Measurements from ENCODE around the gene LRMDA.

Gene LRMDA

DNA sequence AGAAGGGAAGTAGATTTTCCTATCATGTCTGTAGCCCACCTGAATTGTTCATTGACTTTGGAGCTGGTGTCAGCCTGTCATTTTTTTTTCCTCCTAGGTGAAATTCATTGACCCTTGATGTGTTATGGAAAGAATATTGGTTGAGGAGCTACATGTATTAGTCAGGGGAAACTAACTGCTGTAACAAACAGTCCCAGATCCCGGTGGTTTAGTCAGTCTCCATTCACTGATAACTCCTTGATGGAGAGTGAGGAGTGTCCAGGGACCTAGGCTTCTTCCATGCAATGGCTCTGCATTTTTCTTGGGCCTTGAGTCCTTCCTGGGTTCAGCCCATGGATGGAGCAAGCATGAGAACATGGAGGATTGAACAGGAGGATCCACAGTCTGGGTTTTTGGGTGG, 643.2 kb downstream of the LRMDA start:
- no peak for DNase-seq

DNA sequence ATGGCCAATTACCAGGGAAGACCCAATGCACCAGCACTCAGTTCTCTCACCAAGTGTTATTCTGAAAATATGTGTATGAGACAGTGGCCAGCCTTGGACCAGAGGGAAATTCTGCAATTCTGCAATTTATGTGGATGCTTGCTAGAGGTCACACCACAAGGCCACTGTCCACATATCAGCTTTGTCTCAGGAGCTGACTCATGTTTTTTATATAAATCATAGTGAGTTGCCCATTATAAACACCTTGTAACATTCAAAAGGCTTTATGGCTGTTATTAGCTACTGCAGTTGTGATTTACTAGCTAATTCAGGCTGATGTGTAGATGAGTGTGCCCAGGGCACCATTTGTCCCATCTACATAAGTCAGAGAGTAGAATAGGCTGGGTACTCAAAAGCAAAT, 649.0 kb downstream of the LRMDA start:
- no peak for DNase-seq

DNA sequence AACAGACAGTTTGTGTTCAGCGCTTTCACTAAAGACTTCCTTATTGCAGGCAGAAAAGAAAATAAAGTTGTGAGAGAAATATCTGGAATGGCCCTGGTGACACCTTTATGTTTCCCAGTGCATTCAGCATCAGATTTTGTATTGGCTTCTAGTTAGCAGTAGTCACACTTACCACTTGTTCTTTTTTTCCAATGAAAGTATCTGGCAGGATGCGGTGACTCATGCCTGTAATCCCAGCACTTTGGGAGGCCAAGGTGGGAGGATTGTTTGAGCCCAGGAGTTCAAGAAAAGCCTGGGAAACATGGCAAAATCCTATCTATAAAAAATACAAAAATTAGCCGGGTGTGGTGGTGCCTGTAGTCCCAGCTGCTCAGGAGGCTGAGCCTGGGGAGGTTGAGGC, 649.6 kb downstream of the LRMDA start:
- DNase-seq: no peak

DNA sequence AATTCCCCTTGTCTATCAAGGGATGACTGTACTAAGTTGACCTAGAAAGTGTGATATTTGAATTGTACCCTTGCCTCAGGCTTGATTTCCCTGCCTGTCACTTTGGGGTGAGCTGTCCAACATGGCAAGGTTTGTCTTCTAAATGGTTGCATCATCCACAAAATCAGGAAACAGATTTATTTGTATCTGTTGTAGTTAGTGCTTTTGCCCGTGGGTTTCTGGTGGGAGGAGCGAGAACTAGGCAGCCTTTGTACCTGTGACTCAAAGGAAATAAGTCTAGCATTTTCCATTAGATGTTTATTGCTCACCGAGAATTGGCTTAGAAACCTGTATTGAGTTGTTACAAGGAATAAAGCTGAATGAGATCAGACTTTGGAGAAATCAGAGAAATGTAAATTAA, 650.8 kb downstream of the LRMDA start:
- no peak for DNase-seq

DNA sequence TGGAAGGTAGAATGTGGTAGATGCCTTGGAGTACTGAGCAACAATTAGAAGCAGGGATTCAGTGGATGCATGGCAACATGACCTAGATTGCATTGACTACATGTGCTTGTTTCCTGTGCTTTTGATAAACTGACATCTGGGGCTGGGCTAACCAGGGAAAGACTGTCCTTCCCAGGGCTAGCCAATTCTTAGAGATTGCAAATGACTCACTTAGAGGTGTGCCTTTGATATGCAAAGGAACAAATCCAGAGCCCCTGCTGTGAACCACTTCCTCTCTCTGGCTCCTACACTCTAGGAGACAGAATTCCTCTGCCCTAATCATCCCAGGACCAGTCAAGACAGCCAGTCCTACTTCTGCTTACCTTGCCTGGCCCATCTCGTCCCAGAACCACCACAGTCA, 651.5 kb downstream of the LRMDA start:
- no peak for DNase-seq

DNA sequence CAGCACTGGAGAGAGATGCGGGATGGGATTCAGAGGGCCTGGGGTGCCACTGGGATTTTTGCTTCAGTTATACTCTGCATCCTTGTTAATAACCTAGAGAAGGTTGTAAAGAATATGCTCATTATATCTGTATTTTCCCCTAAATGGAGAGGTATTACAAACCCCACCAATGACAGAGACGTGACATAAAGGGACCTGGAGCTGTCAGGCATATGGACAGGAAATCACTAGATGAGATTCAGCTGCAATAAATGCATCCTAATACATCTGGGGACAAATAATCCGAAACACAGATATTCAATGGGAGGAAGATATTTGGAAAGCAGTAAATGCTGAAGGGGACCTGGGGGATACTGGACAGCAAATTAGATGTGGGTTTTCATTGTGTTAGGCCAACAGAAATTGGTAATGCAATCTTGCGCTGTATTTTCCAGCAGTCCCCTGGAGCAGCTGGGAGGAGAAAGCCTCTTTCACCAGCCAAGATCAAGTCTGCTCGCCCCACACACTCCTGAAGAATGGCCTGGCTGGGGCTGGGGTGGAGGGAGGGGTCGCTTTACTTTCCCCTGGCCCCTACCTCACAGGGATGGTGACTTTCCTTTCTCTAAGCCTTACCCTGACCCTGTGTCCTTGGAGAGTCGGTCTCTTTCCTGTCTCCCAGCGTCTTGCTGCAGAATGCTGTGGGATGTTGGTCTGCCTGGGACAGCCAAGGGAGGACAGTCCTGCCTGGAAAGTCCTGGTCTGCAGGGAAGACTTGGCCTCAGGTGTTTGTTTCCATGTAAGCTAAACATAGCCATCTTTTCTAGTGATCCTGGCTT, 653.8 kb downstream of the LRMDA start:
- no peak for DNase-seq

DNA sequence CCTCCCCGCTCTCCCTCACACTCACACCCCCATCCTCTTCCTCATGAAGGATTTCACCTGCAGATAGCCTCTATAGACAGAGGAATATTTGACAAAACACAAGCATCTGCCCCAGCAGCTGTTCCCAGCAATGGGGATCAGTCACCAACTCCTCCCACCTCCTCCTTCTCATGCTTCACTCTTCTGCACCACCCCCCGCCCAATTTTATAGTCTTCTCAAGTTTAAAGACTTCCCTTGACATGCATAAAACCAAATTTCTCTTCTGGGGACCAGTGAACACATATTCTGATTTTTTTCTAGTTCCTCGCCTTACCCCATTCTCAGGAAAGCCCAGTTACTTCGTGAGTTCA, 654.4 kb downstream of the LRMDA start:
- DNase-seq: no peak

DNA sequence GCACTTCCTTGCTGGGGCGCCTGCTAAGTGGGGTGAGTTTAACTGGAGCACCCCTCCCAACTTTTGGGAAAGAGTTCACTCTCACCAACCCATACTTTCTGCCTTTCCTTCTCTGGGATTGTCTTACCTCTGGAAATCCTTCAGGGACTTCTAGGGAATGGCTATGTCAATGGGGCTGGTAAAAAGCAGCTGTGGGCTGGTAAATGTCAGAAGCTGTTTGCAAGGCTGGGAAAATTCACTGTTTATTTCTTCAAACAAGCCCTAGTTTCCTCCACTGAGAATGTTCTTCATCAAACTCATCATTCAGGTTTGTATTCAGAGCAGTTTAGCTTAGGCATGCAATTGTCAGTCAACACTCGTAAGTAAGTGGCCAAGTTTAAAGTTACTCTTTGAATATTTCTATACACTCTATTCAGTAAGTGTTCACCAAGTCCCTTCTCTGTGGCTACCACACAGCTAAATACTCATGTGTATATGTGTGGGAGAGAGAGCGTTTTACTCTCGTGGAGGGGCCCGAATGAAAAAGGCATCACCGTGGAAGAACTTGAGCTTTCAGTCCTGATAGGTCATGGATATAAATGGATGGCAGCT, 654.8 kb downstream of the LRMDA start:
- no peak for DNase-seq

DNA sequence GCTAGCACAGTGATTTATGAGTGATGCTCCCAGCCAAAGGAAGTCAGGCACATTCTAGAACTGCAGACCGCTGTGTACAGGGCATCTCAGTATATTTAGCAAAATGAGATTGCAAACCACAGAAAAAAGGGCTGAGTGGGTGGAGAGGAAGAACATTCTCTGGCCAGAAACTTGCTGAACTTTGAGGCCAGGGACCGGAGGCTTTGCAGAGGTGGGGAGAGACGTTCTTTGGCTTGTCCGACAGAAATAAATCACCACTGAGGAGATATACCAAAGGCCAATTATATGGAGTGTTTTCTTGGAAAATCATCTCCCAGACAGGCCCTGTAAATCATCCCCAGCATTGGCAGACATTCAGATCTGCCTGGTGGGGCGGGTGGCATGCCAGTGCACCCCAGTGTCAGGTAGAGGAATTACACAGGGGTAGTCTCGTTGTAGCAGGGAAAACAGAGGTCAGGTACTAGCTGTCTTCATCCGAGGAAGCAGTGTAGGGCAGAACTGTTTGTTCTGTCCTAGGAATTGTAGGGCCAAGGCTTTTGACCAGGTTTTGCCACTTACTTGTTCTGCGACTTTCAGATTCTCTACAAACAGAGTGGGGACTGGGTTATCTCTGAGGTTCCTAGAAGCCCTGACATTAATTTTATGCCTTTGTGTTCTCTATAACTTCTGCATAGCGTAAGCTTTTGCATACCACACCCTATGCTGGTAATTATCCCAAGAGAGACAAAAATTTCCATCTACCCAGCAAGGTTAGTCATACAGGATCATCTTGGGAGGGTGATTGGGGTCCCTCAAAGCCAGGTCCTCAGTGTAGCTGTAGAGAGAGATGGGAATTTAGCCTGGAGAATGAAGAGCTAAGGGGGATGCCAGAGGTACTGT, 655.6 kb downstream of the LRMDA start:
- DNase-seq: no peak

DNA sequence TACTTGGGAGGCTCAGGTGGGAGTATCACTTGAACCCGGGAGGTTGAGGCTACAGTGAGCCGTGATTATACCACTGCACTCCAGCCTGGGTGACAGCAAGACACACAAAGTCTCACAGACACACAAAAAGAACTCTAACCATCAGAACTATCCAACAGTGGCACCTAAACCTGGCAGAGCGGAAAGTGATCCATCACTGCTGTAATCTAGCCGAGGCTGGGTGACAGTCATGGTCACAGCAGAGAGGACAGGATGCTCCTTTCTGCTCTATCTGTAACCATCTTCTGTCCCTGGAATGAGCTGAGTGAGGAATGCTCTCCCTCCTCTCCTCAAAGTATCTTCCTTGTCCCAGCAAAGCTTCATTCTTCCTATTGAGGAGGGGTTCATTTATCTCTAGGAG, 656.6 kb downstream of the LRMDA start:
- no peak for DNase-seq

DNA sequence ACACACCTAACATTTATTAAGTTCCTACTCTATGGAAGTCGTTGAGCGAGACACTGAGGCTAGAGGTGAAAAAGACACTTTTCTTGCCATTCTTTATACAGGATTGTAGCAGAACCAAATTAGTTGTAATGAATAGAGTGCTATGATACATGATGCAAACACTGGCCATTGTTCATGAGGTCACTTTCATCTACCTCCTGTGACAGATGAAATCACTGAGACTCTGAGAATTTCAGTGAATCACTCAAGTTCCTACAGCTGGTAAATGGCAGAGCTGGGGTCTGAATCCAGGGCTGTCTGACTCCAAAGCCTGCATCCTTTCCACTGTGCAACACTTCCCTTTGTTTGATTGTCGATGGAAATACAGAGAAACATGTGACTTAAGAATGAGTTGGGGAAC, 657.6 kb downstream of the LRMDA start:
- DNase-seq: no peak

DNA sequence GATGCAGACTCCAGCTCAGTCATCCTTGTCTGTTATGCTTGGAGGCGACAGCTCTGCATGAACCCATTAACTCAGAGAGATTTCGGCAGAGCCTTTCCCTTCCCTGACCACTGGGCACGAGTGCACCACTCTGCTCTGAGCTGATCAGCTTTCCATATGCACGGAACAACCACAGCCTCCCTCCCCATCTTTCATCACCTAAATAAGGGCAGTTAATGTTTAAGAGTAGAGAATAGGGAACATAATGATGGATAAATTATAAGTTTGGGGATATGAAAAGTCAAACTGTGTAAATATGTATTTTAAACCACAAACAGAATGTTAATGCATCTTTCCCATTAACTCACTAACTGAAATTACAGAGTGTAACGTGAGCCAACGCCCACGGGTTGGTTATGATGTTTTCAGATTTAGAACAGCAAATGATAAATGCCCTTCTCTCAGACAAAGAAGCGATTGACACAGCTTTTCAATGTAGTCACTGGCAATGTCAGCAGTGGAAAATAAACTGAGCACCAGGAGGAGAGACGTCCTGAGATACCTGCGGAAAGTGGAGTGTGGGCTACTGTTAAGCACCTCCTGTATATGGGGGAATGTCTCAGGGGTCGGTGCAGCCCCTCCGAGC, 658.2 kb downstream of the LRMDA start:
- no peak for DNase-seq

DNA sequence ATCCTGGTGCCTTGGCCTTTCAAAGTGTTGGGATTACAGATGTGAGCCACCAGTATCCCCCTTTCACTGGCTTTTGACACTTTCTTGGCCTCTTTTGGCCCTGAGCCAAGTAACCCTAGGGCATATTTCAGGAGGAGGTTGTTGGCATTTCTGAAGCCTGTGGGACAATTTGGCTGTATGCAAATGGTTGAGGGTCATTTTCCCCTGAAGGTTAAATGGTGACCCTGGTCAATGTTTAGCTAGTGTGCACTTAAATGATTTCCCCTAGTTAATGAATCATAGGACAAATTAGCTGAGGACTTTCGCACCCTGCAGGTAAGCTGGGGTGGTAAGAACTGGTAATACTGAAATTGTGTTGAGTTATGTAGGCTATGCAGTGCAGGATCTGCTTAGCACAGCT, 660.5 kb downstream of the LRMDA start:
- DNase-seq: no peak

DNA sequence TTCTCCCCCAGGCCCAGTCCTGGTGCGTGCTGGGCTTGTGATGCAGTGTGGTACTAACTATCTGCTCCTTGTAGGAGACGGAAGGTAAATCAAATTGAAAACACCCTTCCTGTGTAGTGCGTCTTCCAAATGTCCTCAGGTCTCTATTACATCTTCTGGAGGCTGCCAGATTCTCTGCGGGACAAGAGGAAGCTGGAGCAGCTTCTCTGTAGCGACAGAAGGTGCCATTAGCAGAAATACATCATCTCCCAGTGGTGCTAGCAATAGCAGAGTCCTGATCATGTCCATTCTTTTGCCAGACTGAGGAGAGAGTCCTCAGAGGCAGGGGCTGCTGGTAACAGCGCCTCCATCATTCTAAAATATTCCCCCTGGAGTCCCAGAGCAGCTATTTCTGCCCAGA, 675.2 kb downstream of the LRMDA start:
- no peak for DNase-seq

DNA sequence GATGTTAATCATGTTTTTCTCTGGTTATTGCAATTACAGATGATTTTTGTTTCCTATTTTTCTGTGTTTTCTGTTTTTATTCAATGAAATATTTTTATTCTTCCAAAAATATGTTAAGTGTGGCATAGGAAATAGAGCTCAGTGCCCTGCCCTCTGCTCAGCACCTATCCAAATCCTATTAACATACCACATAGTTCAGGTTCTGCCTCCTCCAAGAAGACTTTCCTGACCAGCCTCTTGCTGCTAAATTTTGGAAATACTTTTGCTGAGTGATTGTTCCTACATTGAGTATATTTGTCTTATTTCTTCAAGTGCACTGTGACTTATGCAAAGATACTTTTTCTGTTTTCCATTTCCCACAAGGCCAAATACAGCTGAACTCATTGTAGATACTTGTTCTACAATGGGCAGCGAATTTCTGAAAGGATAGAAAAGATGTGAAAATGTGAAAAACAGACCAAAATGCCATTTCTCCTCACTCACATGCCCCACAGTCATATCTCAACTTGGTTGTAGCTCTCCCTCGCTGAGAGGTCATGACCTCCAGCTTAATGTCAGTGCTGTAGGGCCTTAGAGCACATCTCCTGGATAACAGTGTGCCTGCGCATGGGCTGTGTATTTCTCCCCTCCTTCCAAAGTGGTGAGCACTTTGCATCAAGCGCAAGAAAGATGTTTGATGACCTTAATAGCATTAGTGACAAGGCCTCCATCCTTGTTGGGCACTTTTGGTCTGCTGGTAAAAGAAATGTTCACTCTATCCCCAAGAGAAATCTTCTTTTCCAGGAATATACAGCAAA, 677.3 kb downstream of the LRMDA start:
- DNase-seq: no peak

DNA sequence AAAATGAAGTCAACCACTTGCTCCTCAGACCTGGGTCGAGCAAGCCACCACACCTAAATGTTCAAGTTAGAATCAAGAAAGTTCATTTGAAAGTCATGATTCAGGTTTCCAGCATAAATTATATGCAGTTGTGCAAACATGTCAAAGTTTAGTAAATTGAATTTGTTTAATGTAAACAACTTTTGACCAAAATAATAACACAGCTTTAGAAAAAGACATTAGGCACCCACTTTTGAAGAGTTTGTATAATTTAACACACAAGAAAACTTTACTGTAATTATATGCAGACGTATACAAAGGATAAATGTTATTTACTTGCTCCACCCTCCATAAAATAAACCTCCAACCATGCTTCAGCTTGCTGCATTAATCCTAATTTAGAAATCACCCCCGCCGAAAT, 680.0 kb downstream of the LRMDA start:
- DNase-seq: no peak

DNA sequence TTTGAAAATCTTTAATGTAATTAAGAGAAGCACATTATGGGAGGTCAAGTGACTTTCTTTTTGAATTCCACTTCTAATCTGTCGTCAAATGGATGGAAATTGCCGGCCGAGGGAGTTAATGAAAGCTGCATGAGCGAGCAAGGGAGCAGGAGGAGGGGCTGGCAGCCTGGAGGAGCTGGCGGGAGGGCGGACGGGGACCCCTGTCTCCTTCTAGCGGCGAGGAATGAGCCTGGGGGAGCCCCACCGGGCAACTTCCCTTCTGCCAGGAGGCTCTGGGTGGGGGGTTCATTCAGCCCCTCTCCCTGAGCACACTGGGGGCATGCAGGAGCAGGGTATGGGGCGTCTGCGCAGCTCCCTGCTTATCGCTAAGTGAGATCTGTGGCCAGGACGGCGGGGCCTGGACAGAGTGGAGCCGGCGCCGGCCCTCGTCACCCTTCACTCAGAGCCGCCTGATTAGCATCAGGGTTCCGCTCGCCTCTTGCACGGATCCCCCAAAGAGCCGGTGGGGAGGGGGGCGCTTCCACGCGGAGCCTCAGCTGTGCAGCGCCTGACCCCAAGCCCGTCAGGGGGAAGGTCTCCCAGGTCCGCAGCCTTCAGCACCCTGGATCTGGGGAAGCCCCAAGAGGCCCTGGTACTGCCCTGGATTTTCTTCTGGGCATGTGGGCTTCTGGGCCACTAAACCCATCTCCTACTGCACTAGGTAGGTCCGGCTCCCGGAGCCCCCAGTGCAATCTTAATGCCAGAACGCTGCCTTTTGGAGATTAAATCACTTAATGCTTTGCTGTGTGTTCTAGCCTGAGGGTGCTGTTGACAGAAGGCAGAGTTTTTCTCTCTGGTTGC, 680.8 kb downstream of the LRMDA start:
- no peak for DNase-seq

DNA sequence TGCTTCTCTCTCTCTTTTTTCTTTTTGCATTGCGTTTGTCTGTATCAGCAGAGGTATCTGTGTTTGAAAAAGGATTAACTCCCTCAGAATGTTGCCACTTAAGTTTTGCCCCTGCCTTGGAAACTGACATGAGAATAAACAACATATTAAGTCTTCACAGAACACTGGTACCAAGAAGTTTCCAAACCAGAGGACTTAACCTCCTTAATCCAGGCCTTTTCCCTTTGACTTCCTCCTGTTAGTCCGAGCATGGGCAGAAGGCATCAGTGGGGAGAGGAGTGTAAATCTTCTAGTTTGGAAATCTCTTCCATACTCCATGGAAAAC, 681.4 kb downstream of the LRMDA start:
- no peak for DNase-seq

DNA sequence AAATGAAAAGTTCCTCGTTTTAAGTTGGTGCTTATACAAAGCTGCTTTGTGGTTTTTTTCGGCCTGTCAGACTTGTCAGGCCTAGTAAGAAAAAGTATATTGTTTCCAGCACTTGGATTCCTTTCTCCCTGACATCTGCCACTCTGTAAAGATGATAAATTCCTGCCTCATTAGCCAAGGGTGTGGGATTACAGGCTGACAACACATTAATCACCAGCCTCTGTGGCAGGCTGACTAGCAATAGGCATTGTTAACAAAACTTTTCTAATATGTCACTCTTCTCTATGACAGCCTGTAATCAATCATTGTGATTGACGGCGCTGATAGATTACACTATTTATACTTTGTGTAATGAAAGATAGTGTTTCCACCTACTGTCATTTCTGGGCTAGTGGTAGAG, 682.5 kb downstream of the LRMDA start:
- no peak for DNase-seq

DNA sequence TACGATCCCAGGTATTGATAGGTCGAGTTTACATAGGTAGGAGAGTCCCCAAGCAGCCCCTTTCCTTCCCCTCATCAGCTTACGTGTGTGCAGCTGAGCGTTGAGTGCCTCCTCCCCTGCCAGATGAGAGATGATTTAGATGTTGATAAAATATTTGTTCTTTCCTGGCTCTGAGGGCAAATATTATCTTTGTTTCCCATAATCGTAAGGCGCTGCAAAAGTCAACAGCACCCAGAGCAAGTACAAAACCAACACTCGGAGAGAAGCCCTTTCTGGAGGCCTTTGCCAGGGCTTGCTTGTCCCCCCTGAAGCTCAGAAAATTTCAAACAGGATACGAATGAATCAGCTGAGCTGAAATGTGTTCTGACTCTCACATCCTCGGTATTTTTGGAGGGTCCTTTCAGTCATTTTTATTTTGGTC, 683.2 kb downstream of the LRMDA start:
- no peak for DNase-seq

DNA sequence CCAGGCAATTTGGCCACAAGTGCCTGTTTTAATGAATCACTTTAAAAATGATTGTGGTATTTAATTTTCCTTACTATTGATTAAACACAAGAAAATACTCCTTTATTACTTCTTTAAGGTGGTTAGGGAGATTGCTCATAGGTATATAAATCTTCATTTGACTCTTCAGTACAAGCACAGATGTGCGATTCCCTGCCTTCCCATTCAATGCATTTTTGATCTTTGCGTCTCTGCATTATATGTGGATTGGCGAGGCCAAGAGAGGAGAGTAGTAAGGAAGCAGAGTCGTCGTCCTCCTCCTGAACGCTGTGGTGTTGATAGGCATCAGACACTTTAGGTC, 683.7 kb downstream of the LRMDA start:
- DNase-seq: no peak
